HG03135 (cell line): ENCODE results near the gene ALDH18A1.
"Not testable (repeated sequence)": the region's sequence is repeated elsewhere in the genome, so short reads cannot be mapped to it uniquely, and the experiment has no call there.

ENCODE experiments used
- ATAC-seq: cut with Tn5 transposase; IDR thresholded peaks from one replicate; pipeline ENCODE4 v1.9.1; 2021; ENCODE audit warnings: mild to moderate bottlenecking, moderate library complexity; ENCODE audit not compliant: unreplicated experiment

ALDH18A1 gene

DNA sequence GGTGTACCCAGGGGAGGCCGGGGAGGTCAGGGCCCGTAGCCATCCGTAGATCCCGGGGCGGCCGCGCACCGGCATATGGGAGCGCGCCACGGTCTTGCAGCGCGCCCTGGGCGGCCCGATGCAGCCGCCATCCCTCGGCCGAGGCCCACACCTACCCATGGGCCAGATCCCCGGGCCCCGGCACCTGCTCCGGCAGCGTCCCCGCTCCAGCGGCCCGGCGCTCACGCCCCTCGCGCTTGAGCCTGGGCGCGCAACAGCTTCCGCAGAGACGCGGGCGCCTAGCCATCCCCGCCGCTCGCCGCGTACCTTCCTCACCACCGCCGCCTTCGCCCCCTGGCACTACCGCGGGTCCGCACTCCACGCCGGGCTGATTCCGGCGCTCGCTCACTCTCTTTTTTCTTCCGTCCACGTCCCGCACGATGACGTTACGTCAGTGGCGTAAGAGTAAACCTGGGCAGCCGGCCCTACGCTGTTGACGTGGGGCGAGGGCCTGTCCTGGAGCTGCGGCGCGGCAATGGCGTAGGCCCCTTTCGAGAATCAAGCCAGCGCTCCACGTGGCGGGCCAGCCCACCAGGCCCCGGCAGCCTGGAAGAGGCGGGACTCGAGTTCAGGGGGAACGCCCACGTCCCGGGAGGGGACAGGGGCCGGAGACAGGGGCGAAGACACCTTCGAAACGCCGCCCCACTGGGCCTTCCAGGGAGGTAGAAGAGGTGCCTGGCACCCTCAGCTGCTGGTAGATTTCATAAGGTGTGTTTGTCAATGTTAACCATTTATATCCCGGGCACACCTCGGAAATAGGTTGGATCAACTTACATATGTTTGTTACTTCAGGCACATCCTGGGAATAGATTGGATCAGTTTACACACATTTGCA lies at the start of gene ALDH18A1:
Gene ALDH18A1, minus strand, starts transcription at position 421 of the 874 bp plus-strand sequence. CDS start 3,334 bp downstream, outside the sequence.
- ATAC-seq, result peak; percentile 89

DNA sequence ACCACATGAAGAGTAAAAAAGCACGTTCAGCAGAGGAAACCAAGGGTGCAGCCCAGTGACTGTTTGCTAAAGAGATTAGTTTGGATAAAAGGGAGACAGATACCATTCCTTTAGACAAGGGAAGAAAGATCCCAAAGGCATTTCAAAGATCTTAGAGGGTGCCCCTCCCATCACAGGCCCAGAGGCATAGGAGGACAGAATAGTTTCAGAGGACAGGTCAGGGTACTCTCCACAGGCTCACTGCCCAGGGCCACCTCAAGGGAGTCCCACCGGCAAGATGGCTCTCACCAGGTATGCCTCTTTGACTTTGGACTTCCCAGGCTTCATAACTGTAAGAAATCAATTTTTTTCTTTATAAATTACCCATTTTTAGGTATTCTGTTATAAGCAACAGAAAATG lies 41.9 kb upstream of the ALDH18A1 start:
- ATAC-seq, result no peak

DNA sequence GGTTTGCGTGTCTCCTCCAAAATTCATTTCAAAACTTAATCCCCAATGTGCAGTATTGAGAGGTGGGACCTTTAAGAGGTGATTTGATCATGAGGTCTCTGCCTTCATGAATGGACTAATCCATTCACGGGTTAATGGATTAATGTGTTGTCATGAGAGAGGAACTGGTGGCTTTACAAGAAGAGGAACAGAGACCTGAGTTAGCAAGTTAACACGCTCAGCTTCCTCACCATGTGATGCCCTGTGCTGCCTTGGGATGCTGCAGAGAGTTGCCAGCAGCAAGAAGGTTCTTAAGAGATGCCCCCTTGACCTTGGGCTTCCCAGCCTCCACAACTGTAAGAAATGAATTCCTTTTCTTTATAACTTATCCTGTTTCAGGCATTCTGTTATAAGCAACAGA lies 40.9 kb upstream of the ALDH18A1 start:
- no peak for ATAC-seq

DNA sequence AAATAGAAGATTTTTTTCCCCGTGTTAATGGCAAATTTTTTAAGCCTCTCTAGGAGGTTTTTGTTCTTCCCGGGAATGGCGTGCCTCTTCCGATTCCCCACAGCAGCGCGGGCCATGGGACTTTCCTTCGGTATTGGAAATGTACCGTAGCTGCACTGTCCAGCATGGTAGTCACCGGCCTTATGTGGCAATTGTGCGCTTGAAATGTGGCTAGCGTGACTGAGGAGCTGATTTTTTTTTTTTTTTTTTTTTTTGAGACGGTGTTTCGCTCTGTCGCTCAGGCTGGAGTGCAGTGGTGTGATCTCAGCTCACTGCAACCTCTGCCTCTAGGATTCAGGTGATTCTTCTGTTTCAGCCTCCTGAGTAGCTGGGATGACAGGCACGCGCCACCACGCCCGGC lies 38.2 kb upstream of the ALDH18A1 start:
- no peak for ATAC-seq

DNA sequence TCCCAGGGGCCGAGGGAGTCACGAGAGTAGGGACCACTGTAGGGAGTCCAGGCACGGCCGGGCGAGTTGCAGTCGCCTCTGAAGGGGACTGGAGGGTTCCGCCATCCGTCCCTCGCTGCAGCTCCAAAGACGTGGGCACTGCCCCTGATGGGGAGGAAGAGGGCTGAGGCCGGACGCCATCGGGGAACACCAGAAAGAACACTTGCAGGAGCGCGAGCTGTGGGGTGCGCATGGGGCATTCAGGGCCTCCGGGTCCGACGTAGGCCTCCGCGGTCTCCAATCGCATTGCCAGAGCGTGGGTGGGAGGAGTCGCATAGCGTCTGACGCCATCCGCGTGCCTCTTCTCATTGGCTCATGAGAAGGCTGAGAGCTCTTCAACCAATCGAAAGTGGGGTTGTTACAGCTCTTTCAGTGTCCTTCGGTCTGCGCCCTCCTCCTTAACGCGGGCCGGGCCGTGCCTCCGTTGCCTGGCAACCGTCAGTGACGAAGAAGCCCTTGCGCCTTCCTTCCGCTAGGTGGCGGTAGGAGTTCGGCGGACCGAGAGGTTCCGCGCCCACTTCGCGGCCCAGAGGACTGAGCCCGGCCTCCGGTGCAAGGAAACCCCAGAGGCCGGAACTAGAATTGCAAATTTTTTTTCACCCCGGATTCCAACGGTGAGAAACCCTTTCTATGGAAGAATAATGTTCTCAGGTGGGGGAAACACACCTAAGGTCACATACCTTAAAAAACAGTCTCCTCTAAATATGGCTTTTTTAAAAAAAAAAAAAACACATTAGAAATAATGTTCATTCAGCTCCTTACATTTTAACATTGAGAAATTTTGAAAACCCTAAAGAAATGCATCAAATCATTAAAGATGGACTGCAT lies 37.4 kb upstream of the ALDH18A1 start, which contains the start of gene TCTN3:
Gene TCTN3, minus strand, starts transcription at position 260 of the 867 bp plus-strand sequence. Its CDS starts 28 bp downstream, at position 232.
- ATAC-seq, result peak; percentile 99

DNA sequence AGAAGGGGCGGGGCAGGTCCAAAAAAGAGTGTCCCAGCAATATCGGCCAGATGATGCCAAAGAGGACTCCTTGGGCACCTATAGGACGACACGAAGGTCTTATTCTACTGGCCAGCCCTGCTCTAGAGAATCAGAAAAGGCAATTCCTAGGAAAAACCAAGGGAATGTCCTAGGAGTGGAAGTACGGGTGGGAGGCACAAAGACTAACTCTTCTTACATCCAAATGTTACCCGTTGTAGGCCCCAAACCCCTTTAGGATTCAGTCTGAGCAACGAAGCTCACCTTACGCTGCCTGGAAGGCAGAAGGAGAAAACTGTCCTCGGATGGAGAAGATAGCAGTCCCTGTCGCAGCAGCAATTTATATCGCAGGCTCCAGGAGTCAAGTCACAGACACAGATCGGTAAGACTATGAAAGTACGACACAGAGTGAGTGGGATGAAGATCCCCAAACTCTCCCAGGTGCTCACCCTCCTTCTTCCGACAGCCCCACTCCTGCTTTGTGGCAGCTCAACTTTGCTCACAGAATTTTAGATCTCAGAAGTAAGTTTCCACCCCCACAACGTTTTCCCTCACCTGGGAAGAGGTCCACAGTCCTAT lies 36.7 kb upstream of the ALDH18A1 start:
- peak; percentile 5 for ATAC-seq

DNA sequence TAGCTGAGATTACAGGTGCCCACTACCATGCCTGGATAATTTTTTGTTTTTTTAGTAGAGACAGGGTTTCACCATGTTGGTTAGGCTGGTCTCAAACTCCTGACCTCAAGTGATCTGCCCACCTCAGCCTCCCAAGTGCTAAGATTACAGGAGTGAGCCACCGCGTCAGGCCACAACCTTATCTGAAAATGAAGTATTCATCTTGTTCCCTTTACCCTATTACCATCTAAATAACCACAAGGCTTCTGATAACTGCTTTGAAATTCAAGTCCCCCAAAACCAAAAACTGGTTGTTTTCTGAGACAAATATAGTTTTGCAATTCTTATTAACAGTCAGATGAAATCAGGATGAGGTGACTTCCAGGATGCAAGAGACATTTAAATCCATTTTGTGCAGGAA lies 34.8 kb upstream of the ALDH18A1 start:
- no peak for ATAC-seq

DNA sequence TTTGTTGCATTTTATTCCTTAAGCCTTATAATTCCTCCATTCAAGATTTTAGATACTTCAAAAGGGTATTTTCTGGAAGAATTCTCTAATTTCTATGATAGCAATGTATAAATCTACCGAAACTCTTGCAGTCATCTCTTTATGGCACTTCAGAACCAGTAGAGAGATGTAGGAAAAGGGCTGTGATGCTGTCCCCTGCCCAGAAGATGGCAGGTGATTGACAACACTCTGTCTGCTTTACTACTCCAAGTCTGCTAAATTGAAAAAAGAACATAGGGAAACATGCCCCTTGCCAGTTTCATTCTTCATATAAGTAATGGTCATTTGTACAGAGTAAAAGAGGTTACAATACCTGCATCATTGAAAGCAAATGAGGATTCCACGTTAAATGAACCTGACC lies 32.1 kb upstream of the ALDH18A1 start:
- no peak for ATAC-seq

DNA sequence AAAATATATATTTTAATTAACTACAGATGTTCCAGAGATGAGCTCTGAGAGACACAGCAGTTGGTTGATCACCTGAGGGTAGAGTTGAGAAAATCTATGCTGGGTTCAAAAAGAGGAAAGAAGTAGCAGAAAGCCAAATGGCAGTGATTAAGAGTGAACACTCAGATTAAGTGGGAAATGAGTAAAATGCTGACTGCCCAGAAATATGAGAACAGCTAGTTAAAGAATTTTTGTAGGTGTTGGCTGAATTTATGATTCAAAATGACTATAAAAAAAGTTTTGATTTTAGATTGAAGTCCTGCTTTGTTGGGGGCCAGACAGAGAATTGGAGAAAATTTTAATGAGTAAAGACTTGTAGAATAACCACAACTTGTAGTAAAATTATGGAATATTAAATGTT lies 27.5 kb upstream of the ALDH18A1 start:
- no peak for ATAC-seq

DNA sequence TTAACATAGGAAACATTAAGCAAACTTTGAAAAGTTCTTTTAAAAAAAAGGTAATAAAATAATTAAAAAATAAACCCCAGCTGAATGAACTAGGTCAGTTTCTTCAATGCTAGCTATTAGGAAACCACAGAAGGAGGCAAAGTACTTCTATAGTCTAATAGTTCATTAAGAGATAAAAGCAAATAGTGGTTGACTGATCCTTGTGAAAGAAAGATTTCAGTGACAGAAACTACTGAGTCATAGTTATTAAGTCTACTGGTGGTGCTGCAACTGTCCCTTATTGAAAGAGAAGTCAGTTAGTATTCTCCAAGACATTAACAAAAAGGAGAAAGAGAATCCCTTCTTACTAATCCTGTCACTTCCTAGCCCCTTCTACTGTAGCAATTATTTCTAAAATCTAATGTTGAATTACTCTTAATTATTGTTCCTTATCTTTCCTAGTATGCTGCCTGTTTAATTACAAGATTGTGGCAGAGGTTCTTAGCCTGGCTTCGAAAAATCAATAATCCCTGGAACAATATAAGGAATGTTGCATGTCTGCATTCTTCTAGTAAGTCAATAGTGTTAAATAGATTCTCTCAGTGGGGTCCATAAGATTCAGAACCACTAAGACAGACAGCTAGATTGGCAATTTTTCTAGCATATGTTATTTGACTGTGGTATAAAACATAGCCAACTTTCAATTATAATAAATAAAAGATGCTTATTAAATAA lies 19.0 kb upstream of the ALDH18A1 start:
- no peak for ATAC-seq

DNA sequence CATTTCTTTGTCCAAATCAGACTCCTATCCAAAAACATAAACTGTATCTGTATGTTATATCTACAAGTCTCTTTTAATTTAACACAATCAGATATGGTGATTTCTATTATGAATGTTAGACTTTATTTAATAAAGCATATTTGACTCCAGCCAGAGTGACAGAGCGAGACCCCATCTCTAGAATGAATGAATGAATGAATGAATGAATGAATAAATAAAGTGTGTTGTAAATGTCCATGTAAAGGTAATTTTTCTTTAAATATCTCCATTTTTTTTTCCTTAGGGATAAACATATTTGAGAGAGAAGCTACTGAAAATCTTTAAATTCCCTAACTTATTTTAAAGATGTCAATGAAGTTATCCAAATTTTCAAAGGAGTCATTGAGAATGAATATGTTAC lies 18.1 kb upstream of the ALDH18A1 start:
- ATAC-seq, result no peak

DNA sequence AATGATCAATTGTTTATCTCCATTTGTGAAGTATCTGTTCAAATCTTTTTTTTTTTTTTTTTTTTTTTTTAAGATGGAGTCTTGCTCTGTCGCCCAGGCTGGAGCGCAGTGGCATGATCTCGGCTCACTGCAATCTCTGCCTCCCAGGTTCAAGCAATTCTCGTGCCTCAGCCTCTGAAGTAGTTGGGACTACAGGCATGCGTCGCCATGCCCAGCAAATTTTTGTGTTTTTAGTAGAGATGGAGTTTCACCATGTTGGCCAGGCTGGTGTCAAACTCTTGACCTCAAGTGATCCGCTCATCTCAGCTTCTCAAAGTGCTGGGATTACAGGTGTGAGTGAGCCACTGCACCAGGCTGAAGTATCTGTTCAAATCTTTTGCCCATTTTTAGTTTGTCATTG lies 16.1 kb upstream of the ALDH18A1 start:
- ATAC-seq, result not testable (repeated sequence)

DNA sequence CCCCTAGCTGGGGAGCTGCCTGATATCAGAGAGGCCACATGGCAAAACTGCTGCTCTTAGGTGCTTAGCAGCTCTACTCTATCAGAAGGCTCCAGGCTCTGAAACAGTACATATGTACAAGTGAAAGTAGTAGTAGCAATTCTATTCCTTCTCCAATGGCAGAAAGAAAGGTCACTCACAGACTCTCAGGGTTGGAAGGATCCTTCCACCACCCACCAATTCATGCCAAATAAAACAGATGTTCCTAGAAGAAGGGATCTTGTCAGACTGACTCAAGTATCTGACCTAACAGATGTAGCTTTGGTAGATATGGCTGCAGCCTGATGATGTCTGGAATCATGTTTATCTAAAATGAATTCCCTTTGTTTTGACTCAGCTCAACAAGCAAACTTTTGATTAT lies 8.0 kb upstream of the ALDH18A1 start:
- ATAC-seq, result no peak

DNA sequence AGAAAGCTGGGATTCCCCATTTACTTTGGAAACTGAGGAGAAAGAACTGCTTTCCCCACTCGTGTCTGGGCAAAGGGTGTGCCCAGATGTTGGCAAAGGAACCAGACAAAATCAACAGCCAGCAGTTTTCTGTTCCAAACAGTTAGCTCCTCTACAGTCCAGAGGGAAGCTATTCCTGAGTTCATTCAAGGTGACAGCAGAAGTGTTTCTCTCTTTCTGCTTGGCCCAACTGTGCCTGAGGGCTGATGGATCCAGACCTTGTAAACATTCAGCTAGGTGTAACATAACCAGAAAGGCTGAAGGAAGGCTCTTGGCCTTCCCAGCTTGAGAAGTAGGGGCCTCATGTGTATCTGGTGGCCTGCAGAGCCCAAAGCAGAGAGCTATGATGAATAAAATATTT lies 7.0 kb upstream of the ALDH18A1 start:
- no peak for ATAC-seq

DNA sequence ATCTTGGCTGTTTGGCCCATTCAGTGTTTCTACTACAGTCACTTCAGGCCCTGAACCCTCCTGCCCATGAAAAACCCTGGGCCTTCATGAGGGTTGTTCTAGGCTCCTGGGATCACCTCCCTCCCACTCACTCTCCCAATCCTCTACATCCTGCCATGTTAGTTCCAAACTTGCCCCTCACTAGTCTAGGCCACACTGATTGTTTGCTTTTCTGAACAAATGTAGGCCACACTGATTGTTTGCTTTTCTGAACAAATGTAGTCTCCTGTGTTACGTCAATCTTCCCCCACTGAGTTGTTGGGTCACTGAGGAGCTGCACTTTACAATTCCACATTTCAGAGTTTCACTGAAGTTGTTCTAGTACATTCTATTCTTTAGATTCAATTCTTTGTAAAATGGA lies 5.3 kb upstream of the ALDH18A1 start:
- no peak for ATAC-seq

DNA sequence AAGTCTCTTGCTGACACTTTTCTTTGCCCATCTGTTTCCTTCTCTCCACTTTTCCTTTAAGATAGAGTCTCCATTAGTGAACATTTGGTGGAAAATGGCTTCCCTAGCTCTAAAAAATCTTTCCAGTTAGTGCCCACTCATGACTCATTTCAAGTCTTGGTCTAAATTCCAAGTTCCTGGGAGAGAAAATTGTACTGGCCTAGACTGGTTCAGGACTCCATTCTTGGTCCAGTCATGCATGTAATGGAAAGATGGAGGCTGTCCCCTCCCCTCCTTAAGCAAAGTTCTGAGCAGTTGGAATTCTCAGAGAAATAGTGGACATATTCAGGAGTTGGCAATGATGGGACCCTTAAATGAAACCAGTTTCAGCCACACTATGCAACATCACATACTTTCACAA lies 3.8 kb upstream of the ALDH18A1 start:
- no peak for ATAC-seq

DNA sequence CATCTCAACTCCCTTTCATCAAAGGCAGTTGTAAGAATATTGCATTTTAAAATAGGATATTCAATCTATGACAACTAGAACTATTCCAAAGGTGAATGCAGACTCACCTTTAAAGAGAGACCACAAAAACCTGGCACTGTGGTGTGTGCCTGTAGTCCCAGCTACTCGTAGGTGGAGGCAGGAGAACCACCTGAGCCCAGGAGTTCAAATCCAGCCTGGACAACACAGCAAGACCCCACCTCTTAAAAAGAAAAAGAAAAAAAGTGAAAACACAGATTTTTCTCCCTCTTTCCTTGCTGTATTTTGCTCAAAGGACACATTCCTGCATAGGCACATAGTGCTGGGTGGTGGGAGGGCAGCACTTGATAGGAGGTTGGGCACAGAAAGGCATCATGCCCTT lies 739 bp upstream of the ALDH18A1 start:
- ATAC-seq, result no peak

DNA sequence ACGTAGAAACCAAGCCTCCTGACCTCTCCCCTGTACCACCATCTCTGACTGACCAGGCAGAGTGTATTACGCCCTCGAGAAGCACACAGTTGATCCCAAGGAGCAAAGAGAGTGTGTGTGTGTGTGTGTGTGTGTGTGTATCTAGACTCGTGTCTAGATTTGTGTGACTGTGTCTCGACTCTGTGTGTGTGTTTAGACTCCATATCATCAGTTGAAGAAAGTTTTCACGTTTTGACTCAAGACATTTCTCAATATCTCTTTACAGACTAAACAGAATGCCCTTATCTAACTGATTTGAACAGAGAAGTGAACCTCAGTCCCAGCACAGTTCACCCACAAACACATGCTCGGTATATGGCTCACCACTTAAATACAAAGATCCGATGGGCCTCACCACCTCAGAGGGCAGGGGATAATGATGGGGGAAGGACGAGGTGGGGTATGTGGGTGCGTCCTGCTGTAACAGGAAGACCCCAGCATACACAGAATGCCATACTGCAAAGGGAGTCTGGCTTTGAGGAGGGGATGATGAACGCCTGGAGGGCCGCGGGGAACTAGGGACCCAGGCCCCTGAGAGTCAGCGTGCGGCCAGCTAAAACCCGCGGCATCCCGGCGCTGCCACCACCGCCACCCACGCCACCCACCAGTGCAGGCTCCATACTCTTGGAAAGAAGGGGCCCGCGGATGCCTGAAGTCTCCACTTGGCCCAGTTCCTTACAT lies 780 bp downstream of the ALDH18A1 start:
- ATAC-seq, result peak; percentile 14

DNA sequence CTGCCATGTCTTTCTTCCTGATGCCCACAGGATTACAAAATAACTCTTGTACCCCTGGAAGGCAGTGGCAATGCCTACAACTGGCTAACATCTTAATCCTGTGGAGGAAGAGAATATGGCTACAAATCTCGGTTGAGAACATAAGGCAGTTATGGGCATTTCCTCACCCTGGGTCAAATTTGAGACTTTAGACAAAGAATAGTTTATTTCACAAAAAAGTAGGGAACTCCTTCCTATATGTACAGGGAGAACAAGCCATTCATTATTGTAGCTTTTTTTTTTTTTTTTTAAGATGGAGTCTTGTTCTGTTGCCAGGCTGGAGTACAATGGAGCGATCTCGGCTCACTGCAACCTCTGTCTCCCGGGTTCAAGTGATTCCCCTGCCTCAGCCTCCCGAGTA lies 2.6 kb downstream of the ALDH18A1 start:
- ATAC-seq, result no peak
